ENCODE data around the gene ZBTB24. TPM values are rescaled to one million over a fixed set of nuclear protein-coding genes. Genes with fewer than 3 reads are reported as not detected.

The ZBTB24 gene
- total and polyA plus RNA-seq, 2 donors: 9.2 TPM

- peaks cover 19 to 40% of the 10 kb centered on the region in 2 donors for H3K4me1 ChIP-seq (ENCODE audit: control insufficient read depth in 2 of 2, insufficient read depth in 2 of 2, low read length in 2 of 2)
- 71% methylated on average over 16 of the region's 16 CpGs for WGBS
- peaks cover 39 to 41% of the 10 kb centered on the region in 2 donors for H3K36me3 ChIP-seq (ENCODE audit: control insufficient read depth in 2 of 2, insufficient read depth in 2 of 2, low read length in 1 of 2)
- peaks cover 1 to 4% of the 10 kb centered on the region in 2 donors for H3K9me3 ChIP-seq (ENCODE audit: control insufficient read depth in 2 of 2, insufficient read depth in 1 of 2, low read length in 1 of 2)
- no peak overlapping the region for H3K27ac ChIP-seq (ENCODE audit: low read depth in 1 of 2, low read length in 1 of 2)
- no peak overlapping the region for H3K4me3 ChIP-seq (ENCODE audit: low read length in 2 of 2)
- peak in 2 of 9 donors; percentile 41 to 55 for DNase-seq (ENCODE audit: low read depth in 6 of 9, low spot score in 9 of 9)
- no peaks in the 10 kb centered on the region for H3K27me3 ChIP-seq (ENCODE audit: control insufficient read depth in 2 of 2, insufficient read depth in 1 of 2, low read length in 1 of 2)
Measured at GRCh38 chr6:109449795-109450673, 33.0 kb downstream of the ZBTB24 start.

DNA sequence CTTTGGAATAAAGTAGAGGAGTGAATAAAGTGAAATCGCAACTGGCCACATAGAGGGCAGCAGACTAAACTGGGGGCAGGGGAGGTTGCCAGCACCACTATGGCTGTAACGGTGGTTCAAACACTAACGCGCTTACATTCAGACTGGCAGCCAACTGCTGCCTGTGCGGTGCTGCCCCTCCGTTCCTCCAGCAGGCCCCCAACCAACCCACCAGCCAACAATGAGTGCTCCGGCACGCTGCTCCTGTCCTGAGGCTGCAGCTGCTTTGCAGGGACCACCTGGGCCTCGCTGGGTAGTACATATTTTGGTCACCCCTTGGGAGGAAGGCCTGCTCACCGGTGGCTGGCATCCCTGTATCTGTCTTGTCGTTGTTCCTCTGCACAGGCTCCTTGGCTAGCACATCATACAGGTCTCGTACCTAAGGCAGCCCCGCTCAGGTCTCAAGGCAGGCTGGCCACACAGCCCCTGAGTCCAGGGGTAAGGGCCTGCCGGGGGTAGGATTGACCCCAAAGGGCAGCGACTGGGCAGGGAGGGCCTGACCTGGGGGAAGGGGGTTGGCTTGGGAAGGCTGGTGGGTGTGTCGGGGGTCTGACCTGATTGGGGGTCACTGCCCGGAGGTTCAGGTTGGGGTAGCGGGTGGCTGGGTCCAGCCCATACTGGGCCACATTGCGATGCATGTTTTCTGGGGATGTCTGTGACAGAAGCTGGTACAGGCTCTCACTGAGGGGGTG lies 33.8 kb downstream of the ZBTB24 start:
- H3K27ac ChIP-seq (ENCODE audit: low read depth in 1 of 2, low read length in 1 of 2): no peak overlapping the region
- no peaks in the 10 kb centered on the region for H3K27me3 ChIP-seq (ENCODE audit: control insufficient read depth in 2 of 2, insufficient read depth in 1 of 2, low read length in 1 of 2)
- WGBS: 94% methylated on average over 19 of the region's 19 CpGs
- H3K4me3 ChIP-seq (ENCODE audit: low read length in 2 of 2): no peak overlapping the region
- H3K36me3 ChIP-seq (ENCODE audit: control insufficient read depth in 2 of 2, insufficient read depth in 2 of 2, low read length in 1 of 2): peaks cover 47 to 49% of the 10 kb centered on the region in 2 donors
- H3K4me1 ChIP-seq (ENCODE audit: control insufficient read depth in 2 of 2, insufficient read depth in 2 of 2, low read length in 2 of 2): peaks cover 14 to 32% of the 10 kb centered on the region in 2 donors
- DNase-seq (ENCODE audit: low read depth in 6 of 9, low spot score in 9 of 9): no peak
- H3K9me3 ChIP-seq (ENCODE audit: control insufficient read depth in 2 of 2, insufficient read depth in 1 of 2, low read length in 1 of 2): peaks cover 1 to 4% of the 10 kb centered on the region in 2 donors

GRCh38 chr6:109448615-109449014 lies 34.4 kb downstream of the ZBTB24 start:
- peaks cover 53 to 55% of the 10 kb centered on the region in 2 donors for H3K36me3 ChIP-seq (ENCODE audit: control insufficient read depth in 2 of 2, insufficient read depth in 2 of 2, low read length in 1 of 2)
- no peak for DNase-seq (ENCODE audit: low read depth in 6 of 9, low spot score in 9 of 9)
- 95% methylated on average over 7 of the region's 7 CpGs for WGBS

GRCh38 chr6:109447878-109448555 lies 35.0 kb downstream of the ZBTB24 start:
- H3K9me3 ChIP-seq (ENCODE audit: control insufficient read depth in 2 of 2, insufficient read depth in 1 of 2, low read length in 1 of 2): peaks cover 1 to 4% of the 10 kb centered on the region in 2 donors
- H3K4me3 ChIP-seq (ENCODE audit: low read length in 2 of 2): no peak overlapping the region
- DNase-seq (ENCODE audit: low read depth in 6 of 9, low spot score in 9 of 9): no peak
- H3K4me1 ChIP-seq (ENCODE audit: control insufficient read depth in 2 of 2, insufficient read depth in 2 of 2, low read length in 2 of 2): peaks cover 8 to 21% of the 10 kb centered on the region in 2 donors
- H3K27me3 ChIP-seq (ENCODE audit: control insufficient read depth in 2 of 2, insufficient read depth in 1 of 2, low read length in 1 of 2): no peaks in the 10 kb centered on the region
- 94% methylated on average over 8 of the region's 8 CpGs for WGBS
- peaks cover 56 to 59% of the 10 kb centered on the region in 2 donors for H3K36me3 ChIP-seq (ENCODE audit: control insufficient read depth in 2 of 2, insufficient read depth in 2 of 2, low read length in 1 of 2)
- no peak overlapping the region for H3K27ac ChIP-seq (ENCODE audit: low read depth in 1 of 2, low read length in 1 of 2)

More at GRCh38 chr6:109448615-109449014, 34.4 kb downstream of the ZBTB24 start:
- Histone ChIP-seq H3K27me3 (ENCODE audit: control insufficient read depth in 2 of 2, insufficient read depth in 1 of 2, low read length in 1 of 2) (no peaks in the 10 kb centered on the region), H3K4me3 (ENCODE audit: low read length in 2 of 2) (no peak overlapping the region), H3K27ac (ENCODE audit: low read depth in 1 of 2, low read length in 1 of 2) (no peak overlapping the region), H3K9me3 (ENCODE audit: control insufficient read depth in 2 of 2, insufficient read depth in 1 of 2, low read length in 1 of 2) (peaks cover 1 to 4% of the 10 kb centered on the region in 2 donors), H3K4me1 (ENCODE audit: control insufficient read depth in 2 of 2, insufficient read depth in 2 of 2, low read length in 2 of 2) (peaks cover 9 to 26% of the 10 kb centered on the region in 2 donors)

- no peak overlapping the region for H3K27ac ChIP-seq (ENCODE audit: low read depth in 1 of 2, low read length in 1 of 2)
Measured at GRCh38 chr6:109447087-109447486, 35.9 kb downstream of the ZBTB24 start.

DNA sequence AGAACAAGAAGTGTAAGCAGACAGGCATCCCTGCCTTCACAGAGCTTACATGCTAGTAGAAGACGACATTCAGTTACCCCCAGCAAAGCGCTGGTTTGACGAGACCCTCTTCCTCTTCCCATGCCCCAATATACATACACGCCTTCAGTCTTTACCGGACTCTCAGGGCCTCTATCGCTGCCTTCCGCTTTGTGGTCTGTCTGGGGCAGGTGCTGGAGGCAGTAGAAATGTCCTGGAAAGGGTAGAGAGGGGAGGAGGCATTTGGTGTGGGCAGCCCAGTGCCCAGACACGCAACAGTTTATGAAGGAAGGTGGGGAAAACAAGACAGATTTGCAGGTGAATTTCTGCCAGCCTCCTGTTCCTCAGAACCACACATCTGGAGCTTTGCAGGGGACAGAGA lies 36.5 kb downstream of the ZBTB24 start:
- Histone ChIP-seq H3K27ac (ENCODE audit: low read depth in 1 of 2, low read length in 1 of 2) (no peak overlapping the region), H3K36me3 (ENCODE audit: control insufficient read depth in 2 of 2, insufficient read depth in 2 of 2, low read length in 1 of 2) (peaks cover 60 to 62% of the 10 kb centered on the region in 2 donors), H3K27me3 (ENCODE audit: control insufficient read depth in 2 of 2, insufficient read depth in 1 of 2, low read length in 1 of 2) (no peaks in the 10 kb centered on the region), H3K4me1 (ENCODE audit: control insufficient read depth in 2 of 2, insufficient read depth in 2 of 2, low read length in 2 of 2) (peaks cover 16 to 26% of the 10 kb centered on the region in 2 donors), H3K9me3 (ENCODE audit: control insufficient read depth in 2 of 2, insufficient read depth in 1 of 2, low read length in 1 of 2) (peaks cover 1 to 4% of the 10 kb centered on the region in 2 donors), H3K4me3 (ENCODE audit: low read length in 2 of 2) (no peak overlapping the region)
- DNase-seq (ENCODE audit: low read depth in 6 of 9, low spot score in 9 of 9): no peak
- 75% methylated on average over 8 of the region's 8 CpGs for WGBS

More at GRCh38 chr6:109447087-109447486, 35.9 kb downstream of the ZBTB24 start:
- Histone ChIP-seq H3K4me3 (ENCODE audit: low read length in 2 of 2) (no peak overlapping the region), H3K27me3 (ENCODE audit: control insufficient read depth in 2 of 2, insufficient read depth in 1 of 2, low read length in 1 of 2) (no peaks in the 10 kb centered on the region), H3K4me1 (ENCODE audit: control insufficient read depth in 2 of 2, insufficient read depth in 2 of 2, low read length in 2 of 2) (peaks cover 11 to 23% of the 10 kb centered on the region in 2 donors), H3K36me3 (ENCODE audit: control insufficient read depth in 2 of 2, insufficient read depth in 2 of 2, low read length in 1 of 2) (peaks cover 64 to 65% of the 10 kb centered on the region in 2 donors), H3K9me3 (ENCODE audit: control insufficient read depth in 2 of 2, insufficient read depth in 1 of 2, low read length in 1 of 2) (peaks cover 1 to 4% of the 10 kb centered on the region in 2 donors)
- no peak for DNase-seq (ENCODE audit: low read depth in 6 of 9, low spot score in 9 of 9)
- WGBS: 93% methylated on average over 10 of the region's 10 CpGs

DNA sequence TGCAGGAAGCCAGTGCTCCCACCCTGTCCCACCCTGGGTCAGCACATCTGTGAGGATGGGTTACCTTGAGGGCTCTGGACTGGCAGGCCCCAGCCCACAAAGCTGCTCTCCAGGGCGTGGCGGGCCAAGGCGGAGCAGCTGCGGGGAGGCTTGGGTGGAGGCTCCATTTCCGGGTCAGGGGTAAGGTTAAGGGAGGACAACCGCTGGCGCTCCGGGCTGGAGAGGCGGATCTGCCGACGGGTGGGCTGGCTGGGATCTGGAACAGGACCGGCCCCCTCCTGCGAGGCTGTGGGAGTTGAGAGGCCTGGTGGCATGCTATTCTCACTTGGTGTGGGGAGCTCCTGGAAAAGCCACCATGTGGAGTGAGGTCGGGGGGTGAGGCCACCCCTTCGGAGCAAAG lies 36.9 kb downstream of the ZBTB24 start:
- peaks cover 56 to 60% of the 10 kb centered on the region in 2 donors for H3K36me3 ChIP-seq (ENCODE audit: control insufficient read depth in 2 of 2, insufficient read depth in 2 of 2, low read length in 1 of 2)
- H3K27ac ChIP-seq (ENCODE audit: low read depth in 1 of 2, low read length in 1 of 2): no peak overlapping the region
- H3K4me3 ChIP-seq (ENCODE audit: low read length in 2 of 2): no peak overlapping the region
- H3K9me3 ChIP-seq (ENCODE audit: control insufficient read depth in 2 of 2, insufficient read depth in 1 of 2, low read length in 1 of 2): peaks cover 1 to 4% of the 10 kb centered on the region in 2 donors
- peaks cover 18 to 31% of the 10 kb centered on the region in 2 donors for H3K4me1 ChIP-seq (ENCODE audit: control insufficient read depth in 2 of 2, insufficient read depth in 2 of 2, low read length in 2 of 2)
- 96% methylated on average over 15 of the region's 15 CpGs for WGBS
- no peaks in the 10 kb centered on the region for H3K27me3 ChIP-seq (ENCODE audit: control insufficient read depth in 2 of 2, insufficient read depth in 1 of 2, low read length in 1 of 2)
- no peak for DNase-seq (ENCODE audit: low read depth in 6 of 9, low spot score in 9 of 9)

- Histone ChIP-seq H3K27ac (ENCODE audit: low read depth in 1 of 2, low read length in 1 of 2) (no peak overlapping the region), H3K9me3 (ENCODE audit: control insufficient read depth in 2 of 2, insufficient read depth in 1 of 2, low read length in 1 of 2) (peaks cover 1 to 4% of the 10 kb centered on the region in 2 donors), H3K4me3 (ENCODE audit: low read length in 2 of 2) (no peak overlapping the region), H3K36me3 (ENCODE audit: control insufficient read depth in 2 of 2, insufficient read depth in 2 of 2, low read length in 1 of 2) (peaks cover 52 to 60% of the 10 kb centered on the region in 2 donors), H3K27me3 (ENCODE audit: control insufficient read depth in 2 of 2, insufficient read depth in 1 of 2, low read length in 1 of 2) (no peaks in the 10 kb centered on the region), H3K4me1 (ENCODE audit: control insufficient read depth in 2 of 2, insufficient read depth in 2 of 2, low read length in 2 of 2) (peaks cover 18 to 30% of the 10 kb centered on the region in 2 donors)
- 97% methylated on average over 9 of the region's 9 CpGs for WGBS
- no peak for DNase-seq (ENCODE audit: low read depth in 6 of 9, low spot score in 9 of 9)
Measured at GRCh38 chr6:109445382-109445781, 37.6 kb downstream of the ZBTB24 start.
